ENCODE measurements around the gene RFTN2.

Gene RFTN2

DNA sequence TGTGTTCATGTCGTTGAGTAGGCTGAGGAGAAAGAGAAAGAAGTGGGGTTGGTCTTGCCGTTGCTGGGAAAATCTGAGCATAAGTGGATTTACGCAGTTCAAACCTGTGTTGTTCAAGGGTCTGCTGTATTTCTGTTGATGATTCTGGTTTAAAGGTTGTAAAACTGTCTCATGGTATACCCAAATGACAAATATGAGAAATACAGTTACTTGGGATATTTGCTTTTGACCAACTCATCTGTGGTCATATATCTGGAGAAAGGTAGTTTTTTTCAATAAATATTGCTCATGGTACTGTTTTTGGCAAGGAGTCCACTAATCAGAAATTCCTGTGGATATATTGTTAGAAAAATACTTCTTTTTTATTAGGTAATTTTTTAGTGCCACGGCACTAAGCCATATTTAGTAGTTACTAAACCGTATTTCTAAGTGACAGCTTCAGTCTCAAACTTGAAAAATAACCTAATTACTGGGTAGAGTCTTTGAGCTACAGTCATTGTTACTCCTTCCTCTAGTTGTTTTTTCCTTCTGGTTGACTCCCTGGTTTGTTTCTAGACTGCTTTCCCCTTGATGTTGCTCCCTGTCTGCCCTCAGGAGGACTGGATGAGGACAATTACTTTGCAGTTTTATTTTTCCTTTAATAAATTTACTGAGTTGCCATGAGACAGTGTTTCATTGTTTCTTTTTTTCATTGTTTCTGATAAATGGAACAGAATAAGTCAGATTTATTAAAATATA, 128.1 kb downstream of the RFTN2 start:
- no peak for DNase-seq (ENCODE audit: low spot score)

- no peak for DNase-seq (ENCODE audit: low spot score)
Measured at GRCh38 chr2:197543206-197543605, 132.2 kb downstream of the RFTN2 start.

DNA sequence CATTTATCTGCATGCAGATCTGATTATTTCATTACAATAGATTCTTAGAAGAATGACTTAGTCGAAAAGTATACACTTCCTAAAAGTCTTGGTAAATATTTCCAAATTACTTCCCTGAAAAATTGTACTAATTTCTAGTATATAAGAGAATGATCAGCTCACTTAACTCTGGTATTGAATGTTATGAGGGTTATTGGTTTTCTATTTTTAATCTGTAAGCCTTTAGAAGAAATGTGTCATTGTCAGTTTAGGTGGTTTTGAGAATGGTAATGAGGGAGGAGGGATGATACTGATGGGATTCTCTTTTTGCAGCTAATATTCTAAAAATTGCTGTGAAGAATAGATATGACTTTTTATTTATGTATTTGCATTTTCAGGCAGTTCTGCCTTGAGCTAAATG, 135.7 kb downstream of the RFTN2 start:
- DNase-seq (ENCODE audit: low spot score): no peak

DNA sequence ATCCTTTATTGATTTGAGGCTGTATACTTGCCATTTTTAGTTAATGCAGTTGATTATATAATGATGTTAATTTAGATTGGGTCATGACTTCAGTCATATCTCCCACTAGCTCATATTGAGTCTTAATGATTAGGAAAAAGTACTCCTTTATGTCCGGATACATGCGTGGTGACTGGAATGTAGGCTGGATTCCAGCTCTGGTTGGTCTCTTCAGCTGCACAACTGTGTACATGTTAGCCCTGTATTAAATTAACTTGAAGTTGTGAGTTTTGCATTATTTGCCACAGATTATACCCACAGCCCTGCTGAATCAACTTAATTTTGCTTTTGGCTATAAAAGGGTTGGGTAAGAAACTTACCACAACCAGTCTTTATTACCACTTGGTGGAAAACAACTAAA, 137.0 kb downstream of the RFTN2 start:
- DNase-seq (ENCODE audit: low spot score): no peak
